Measurements from ENCODE around the gene ATP5ME. TPM values are rescaled to one million over a fixed set of nuclear protein-coding genes. Genes with fewer than 3 reads are reported as not detected.
A peak's percentile ranks its signal among the peaks of the same experiment; 100 is the strongest.

The ATP5ME gene
- total and polyA plus RNA-seq, 4 experiments from 2014 or later = 137 to 542 (median 285) TPM

DNA sequence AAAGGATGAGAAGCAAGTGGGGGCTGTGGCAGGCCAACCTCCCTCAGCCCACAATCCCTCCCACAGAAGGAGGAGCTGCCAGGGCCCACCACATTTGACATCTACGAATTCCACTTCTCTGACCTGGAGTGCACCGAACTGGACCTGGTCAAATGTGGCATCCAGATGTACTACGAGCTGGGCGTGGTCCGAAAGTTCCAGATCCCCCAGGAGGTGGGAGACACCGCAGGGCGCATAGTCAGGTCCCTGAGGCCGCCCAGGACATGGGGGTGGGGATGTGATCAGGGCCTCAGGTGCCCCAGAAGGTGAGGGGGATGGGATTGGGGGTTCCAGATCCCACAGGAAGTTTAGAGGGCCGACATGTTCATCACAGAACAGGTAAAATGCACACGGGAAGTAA, 13.7 kb downstream of the ATP5ME start:
- Mint-ChIP-seq H3K4me1 (peaks cover 6 to 19% (median 9%) of the 10 kb centered on the region in 4 donors), H3K36me3 (peaks cover 0 to 4% of the 10 kb centered on the region in 2 donors), H3K27ac (no peak overlapping the region), H3K27me3 (peaks cover 0 to 1% of the 10 kb centered on the region in 2 donors), H3K9me3 (peaks cover 0 to 4% (median 0%) of the 10 kb centered on the region in 8 donors), H3K4me3 (peak overlapping the region in 4 of 8 donors; percentile 33 to 67 (median 38))
- ChIA-PET CTCF (ENCODE audit: partially characterized antibody) (no interaction called here), POLR2A (ENCODE audit: partially characterized antibody) (no interaction called here)
- H3K4me1 ChIP-seq (ENCODE audit: insufficient read depth, low read length) = peaks cover 17% of the 10 kb centered on the region
- no peaks in the 10 kb centered on the region for H3K9me3 ChIP-seq (ENCODE audit: control insufficient read depth in 1 of 2, low read length in 2 of 2)
- intact Hi-C loops (cut with micrococcal nuclease) = no loop called here
- no peak overlapping the region for H3K27ac ChIP-seq (ENCODE audit: low read depth, low read length)
- no peaks in the 10 kb centered on the region for H3K27me3 ChIP-seq (ENCODE audit: insufficient read depth, low read length)
- peak in 1 of 5 donors; percentile 13 for DNase-seq
- H3K36me3 ChIP-seq (ENCODE audit: insufficient read depth, low read length) = no peaks in the 10 kb centered on the region
- no peak overlapping the region for H3K4me3 ChIP-seq (ENCODE audit: low read length in 2 of 2)

DNA sequence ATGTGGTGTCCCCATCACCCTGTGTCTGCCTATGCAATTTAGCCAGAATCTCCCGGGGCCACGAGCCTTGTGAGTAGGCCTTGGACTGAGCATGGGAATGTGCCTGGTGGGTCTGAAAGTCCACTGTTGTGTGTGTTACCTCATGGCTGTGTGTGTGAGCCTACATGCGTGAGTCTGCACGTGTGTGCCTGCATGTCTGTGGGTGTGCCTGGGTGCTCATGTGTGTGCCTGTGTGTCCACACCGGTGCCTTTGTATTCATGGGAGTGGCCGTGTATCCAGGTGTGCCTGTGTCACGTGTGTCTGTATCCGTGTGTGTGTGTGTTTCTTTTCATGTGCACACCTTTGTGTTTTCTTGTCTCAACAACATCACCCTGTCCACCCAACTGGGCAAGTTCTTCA, 14.2 kb downstream of the ATP5ME start:
- POLR2A ChIA-PET (ENCODE audit: partially characterized antibody) = no interaction called here
- Mint-ChIP-seq H3K27ac (peak overlapping the region in 1 of 7 donors; percentile 55), H3K27me3 (peaks cover 0 to 1% of the 10 kb centered on the region in 2 donors)

DNA sequence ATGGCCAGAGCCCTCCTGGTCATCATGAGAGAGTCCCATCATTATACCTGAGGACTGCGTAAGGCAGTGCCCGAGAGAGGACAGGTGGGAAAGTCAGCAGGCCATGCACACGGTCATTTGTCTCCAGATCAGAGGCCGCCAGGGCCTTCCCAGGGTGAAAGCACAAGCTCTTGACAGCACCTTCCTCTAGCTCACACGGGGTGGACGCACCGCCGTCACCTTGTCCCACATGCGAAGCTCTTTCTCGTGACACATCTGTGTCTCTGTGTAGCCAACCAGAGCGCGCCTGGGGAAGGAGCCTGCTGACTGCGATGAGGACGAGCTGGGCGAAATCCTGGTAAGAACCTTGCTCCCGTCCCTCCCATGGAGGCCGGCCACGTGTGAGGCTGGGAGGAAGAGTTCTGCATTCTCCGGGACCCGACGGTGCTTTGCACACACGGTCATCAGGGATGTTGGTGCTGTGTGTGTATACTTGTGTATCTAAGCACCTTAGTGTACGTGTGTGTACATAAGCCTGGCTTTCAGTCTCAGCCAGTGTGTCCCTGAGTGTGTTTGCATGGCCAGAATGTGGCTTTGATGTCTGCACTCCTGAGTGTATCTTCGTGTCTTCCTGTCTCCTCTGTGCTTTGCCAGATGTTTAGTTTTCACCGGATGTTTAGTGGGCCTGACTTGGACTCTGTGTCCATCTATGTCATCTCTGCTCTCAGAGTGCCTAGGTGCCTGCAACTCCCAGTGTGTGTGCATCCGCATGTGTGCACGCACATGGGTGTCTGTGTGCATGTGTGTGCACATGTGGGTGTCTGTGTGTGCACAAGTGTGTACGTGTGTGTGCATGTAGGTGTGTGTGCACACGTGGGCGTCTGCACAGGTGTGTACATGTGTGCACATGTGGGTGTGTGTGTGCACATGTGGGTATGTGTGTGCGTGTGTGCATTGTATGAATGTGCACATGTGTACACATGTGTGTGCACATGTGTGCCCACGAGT, 15.1 kb downstream of the ATP5ME start:
- peaks cover 0 to 4% (median 0%) of the 10 kb centered on the region in 8 donors for H3K9me3 Mint-ChIP-seq
- H3K27me3 Mint-ChIP-seq = peaks cover 0 to 1% of the 10 kb centered on the region in 2 donors
- no peak overlapping the region for H3K4me3 Mint-ChIP-seq
- H3K27me3 ChIP-seq (ENCODE audit: insufficient read depth, low read length) = no peaks in the 10 kb centered on the region
- H3K27ac ChIP-seq (ENCODE audit: low read depth, low read length) = no peak overlapping the region
- peak in 1 of 5 donors; percentile 31 for DNase-seq
- peak overlapping the region in 1 of 7 donors; percentile 41 for H3K27ac Mint-ChIP-seq
- H3K4me1 ChIP-seq (ENCODE audit: insufficient read depth, low read length) = peaks cover 6% of the 10 kb centered on the region
- H3K9me3 ChIP-seq (ENCODE audit: control insufficient read depth in 1 of 2, low read length in 2 of 2) = no peaks in the 10 kb centered on the region
- peaks cover under 1 to 9% (median 3%) of the 10 kb centered on the region in 4 donors for H3K4me1 Mint-ChIP-seq
- H3K36me3 ChIP-seq (ENCODE audit: insufficient read depth, low read length) = no peaks in the 10 kb centered on the region
- H3K4me3 ChIP-seq (ENCODE audit: low read length in 2 of 2) = no peak overlapping the region
- intact Hi-C loops (cut with micrococcal nuclease) = no loop called here
- H3K36me3 Mint-ChIP-seq = peaks cover 0 to 4% of the 10 kb centered on the region in 2 donors
- CTCF ChIA-PET (ENCODE audit: partially characterized antibody) = no interaction called here
- POLR2A ChIA-PET (ENCODE audit: partially characterized antibody) = no interaction called here

More for the DNA sequence above, 14.2 kb downstream of the ATP5ME start:
- DNase-seq = no peak
- Mint-ChIP-seq H3K9me3 (peaks cover 0 to 4% (median 0%) of the 10 kb centered on the region in 8 donors), H3K4me3 (peak overlapping the region in 3 of 8 donors; percentile 11 to 22 (median 19)), H3K4me1 (peaks cover 4 to 18% (median 6%) of the 10 kb centered on the region in 4 donors), H3K36me3 (peaks cover 0 to 4% of the 10 kb centered on the region in 2 donors)
- Histone ChIP-seq H3K27ac (ENCODE audit: low read depth, low read length) (no peak overlapping the region), H3K4me1 (ENCODE audit: insufficient read depth, low read length) (peaks cover 15% of the 10 kb centered on the region), H3K4me3 (ENCODE audit: low read length in 2 of 2) (no peak overlapping the region), H3K36me3 (ENCODE audit: insufficient read depth, low read length) (no peaks in the 10 kb centered on the region), H3K27me3 (ENCODE audit: insufficient read depth, low read length) (no peaks in the 10 kb centered on the region), H3K9me3 (ENCODE audit: control insufficient read depth in 1 of 2, low read length in 2 of 2) (no peaks in the 10 kb centered on the region)
- intact Hi-C loops (cut with micrococcal nuclease) = no loop called here
- CTCF ChIA-PET (ENCODE audit: partially characterized antibody) = no interaction called here

DNA sequence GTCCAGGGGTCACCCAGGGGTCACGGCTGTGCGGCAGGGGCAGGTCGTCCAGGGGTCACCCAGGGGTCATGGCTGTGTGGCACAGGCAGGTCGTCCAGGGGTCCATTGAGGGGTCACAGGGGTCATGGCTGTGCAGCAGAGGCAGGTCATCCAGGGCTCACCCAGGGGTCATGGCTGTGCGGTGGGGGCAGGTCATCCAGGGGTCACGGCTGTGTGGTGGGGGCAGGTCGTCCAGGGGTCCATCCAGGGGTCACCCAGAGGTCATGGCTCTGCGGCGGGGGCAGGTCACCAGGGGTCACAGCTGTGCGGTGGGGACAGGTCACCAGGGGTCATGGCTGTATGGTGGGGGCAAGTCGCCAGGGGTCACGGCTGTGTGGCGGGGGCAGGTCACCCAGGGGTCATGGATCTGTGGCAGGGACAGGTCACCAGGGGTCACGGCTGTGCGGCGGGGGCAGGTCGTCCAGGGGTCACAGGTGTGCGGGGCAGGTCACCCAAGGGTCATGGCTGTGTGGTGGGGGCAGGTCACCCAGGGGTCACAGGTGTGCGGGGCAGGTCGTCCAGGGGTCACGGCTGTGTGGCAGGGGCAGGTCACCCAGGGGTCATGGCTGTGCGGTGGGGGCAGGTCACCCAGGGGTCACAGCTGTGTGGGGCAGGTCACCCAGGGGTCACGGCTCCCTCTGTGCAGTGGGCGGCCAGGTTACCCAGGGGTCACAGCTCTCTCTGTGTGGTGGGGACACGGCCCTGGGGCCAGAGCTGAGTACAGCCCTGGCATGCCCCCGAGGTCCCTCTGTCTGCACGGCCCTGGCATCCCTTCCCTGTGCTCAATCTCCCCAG, 16.0 kb downstream of the ATP5ME start:
- intact Hi-C loops (cut with micrococcal nuclease) = no loop called here
- Histone ChIP-seq H3K9me3 (ENCODE audit: control insufficient read depth in 1 of 2, low read length in 2 of 2) (no peaks in the 10 kb centered on the region), H3K4me3 (ENCODE audit: low read length in 2 of 2) (no peak overlapping the region), H3K27ac (ENCODE audit: low read depth, low read length) (no peak overlapping the region), H3K4me1 (ENCODE audit: insufficient read depth, low read length) (peaks cover 3% of the 10 kb centered on the region), H3K27me3 (ENCODE audit: insufficient read depth, low read length) (no peaks in the 10 kb centered on the region), H3K36me3 (ENCODE audit: insufficient read depth, low read length) (no peaks in the 10 kb centered on the region)
- DNase-seq = peak in 1 of 5 donors; percentile 24
- ChIA-PET POLR2A (ENCODE audit: partially characterized antibody) (no interaction called here), CTCF (ENCODE audit: partially characterized antibody) (no interaction called here)
- peaks cover 0 to 4% (median 0%) of the 10 kb centered on the region in 8 donors for H3K9me3 Mint-ChIP-seq
- H3K36me3 Mint-ChIP-seq = peaks cover 0 to 4% of the 10 kb centered on the region in 2 donors
- no peak overlapping the region for H3K4me3 Mint-ChIP-seq
- no peak overlapping the region for H3K27ac Mint-ChIP-seq
- H3K27me3 Mint-ChIP-seq = peaks cover 0 to 1% of the 10 kb centered on the region in 2 donors
- H3K4me1 Mint-ChIP-seq = peaks cover 0 to 7% (median 2%) of the 10 kb centered on the region in 4 donors

DNA sequence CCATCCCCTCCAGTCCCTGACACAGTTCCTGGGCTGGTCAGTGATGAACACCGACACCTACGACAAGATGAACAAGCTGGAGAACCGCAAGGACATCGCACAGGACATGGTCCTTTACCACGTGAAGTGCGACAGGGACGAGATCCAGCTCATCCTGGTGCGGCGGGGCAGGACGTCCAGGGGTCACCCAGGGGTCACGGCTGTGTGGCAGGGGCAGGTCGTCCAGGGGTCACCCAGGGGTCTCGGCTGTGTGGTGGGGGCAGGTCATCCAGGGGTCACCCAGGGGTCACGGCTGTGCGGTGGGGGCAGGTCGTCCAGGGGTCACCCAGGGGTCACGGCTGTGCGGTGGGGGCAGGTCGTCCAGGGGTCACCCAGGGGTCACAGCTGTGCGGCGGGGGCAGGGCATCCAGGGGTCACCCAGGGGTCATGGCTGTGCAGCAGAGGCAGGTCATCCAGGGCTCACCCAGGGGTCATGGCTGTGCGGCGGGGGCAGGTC, 16.7 kb downstream of the ATP5ME start:
- H3K27me3 ChIP-seq (ENCODE audit: insufficient read depth, low read length) = no peaks in the 10 kb centered on the region
- no peaks in the 10 kb centered on the region for H3K9me3 ChIP-seq (ENCODE audit: control insufficient read depth in 1 of 2, low read length in 2 of 2)
- Mint-ChIP-seq H3K27ac (no peak overlapping the region), H3K36me3 (peaks cover 0 to 4% of the 10 kb centered on the region in 2 donors), H3K27me3 (peaks cover 1 to 3% of the 10 kb centered on the region in 2 donors), H3K4me3 (no peak overlapping the region), H3K4me1 (peaks cover 0 to 5% (median 2%) of the 10 kb centered on the region in 4 donors), H3K9me3 (peaks cover 0 to 4% (median 0%) of the 10 kb centered on the region in 8 donors)
- no peaks in the 10 kb centered on the region for H3K36me3 ChIP-seq (ENCODE audit: insufficient read depth, low read length)
- H3K4me1 ChIP-seq (ENCODE audit: insufficient read depth, low read length) = no peaks in the 10 kb centered on the region
- ChIA-PET POLR2A (ENCODE audit: partially characterized antibody) (no interaction called here), CTCF (ENCODE audit: partially characterized antibody) (no interaction called here)
- peak in 1 of 5 donors; percentile 21 for DNase-seq
- intact Hi-C loops (cut with micrococcal nuclease) = no loop called here
- H3K4me3 ChIP-seq (ENCODE audit: low read length in 2 of 2) = no peak overlapping the region
- H3K27ac ChIP-seq (ENCODE audit: low read depth, low read length) = no peak overlapping the region

DNA sequence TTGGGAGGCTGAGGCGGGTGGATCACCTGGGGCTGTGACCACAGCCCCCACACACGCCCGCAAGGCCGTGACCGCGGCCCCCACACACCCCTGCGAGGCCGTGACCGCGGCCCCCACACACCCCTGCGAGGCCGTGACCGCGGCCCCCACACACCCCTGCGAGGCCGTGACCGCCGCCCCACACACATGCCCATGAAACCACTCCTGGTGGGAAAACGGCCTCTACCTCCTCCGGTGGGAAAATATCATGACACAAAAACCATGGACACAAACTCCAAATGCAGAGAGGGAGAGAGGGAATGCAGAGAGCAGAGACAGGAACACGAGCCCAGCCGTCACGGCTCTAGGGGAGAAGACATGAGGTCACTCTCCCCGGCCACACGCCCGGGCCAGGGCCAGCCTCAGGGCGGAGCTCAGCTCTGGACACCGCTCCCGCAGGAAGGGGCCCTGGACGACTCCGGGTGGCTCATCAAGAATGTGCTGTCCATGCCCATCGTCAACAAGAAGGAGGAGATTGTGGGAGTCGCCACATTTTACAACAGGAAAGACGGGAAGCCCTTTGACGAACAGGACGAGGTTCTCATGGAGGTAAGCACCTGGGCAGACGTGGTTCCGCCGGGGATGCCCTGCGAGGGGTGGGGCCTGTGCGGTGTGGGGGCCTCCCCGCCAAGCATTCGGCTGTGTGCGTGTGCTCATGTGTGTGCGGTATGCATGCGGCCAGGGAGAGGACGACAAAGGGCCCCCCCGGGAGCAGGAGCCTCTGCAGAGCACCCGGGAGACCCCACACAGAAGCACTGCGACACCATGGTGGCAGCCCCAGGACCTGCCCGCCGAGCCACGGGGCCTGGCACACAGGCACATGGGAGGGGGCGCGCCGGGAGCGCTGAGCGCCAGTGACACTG, 17.4 kb downstream of the ATP5ME start:
- peaks cover 0 to 4% of the 10 kb centered on the region in 2 donors for H3K36me3 Mint-ChIP-seq
- no peak overlapping the region for H3K27ac Mint-ChIP-seq
- intact Hi-C loops (cut with micrococcal nuclease) = no loop called here
- no peak overlapping the region for H3K27ac ChIP-seq (ENCODE audit: low read depth, low read length)
- peaks cover 0 to 5% (median 2%) of the 10 kb centered on the region in 4 donors for H3K4me1 Mint-ChIP-seq
- H3K36me3 ChIP-seq (ENCODE audit: insufficient read depth, low read length) = no peaks in the 10 kb centered on the region
- H3K9me3 ChIP-seq (ENCODE audit: control insufficient read depth in 1 of 2, low read length in 2 of 2) = no peaks in the 10 kb centered on the region
- peak in 1 of 5 donors; percentile 18 for DNase-seq
- ChIA-PET CTCF (ENCODE audit: partially characterized antibody) (no interaction called here), POLR2A (ENCODE audit: partially characterized antibody) (no interaction called here)
- H3K27me3 Mint-ChIP-seq = peaks cover 1 to 3% of the 10 kb centered on the region in 2 donors
- peaks cover 0 to 4% (median 0%) of the 10 kb centered on the region in 8 donors for H3K9me3 Mint-ChIP-seq
- H3K4me3 Mint-ChIP-seq = no peak overlapping the region
- H3K4me1 ChIP-seq (ENCODE audit: insufficient read depth, low read length) = no peaks in the 10 kb centered on the region
- H3K4me3 ChIP-seq (ENCODE audit: low read length in 2 of 2) = no peak overlapping the region
- H3K27me3 ChIP-seq (ENCODE audit: insufficient read depth, low read length) = no peaks in the 10 kb centered on the region

Measured in CD4-positive, alpha-beta memory T cell (primary cell).